ENCODE data around the gene STON2. TPM values are rescaled to one million over a fixed set of nuclear protein-coding genes. Genes with fewer than 3 reads are reported as not detected.

Gene STON2
- 10 to 100 TPM in 2 of 4 donors, 1 to 10 TPM in 2; 3.3 to 87.8 (median 11.0) TPM for total RNA-seq

GRCh38 chr14:81400202-81400678 lies at the start of gene STON2:
Gene STON2 (minus strand): TSS chr14:81400324. CDS start chr14:81398382, 1,942 bp downstream.
- TF ChIP-seq POLR2A (IDR thresholded peaks at IDR 0.05) (no peak), CTCF (IDR thresholded peaks at IDR 0.05) (no peak)
- Histone ChIP-seq H3K4me3 (no peak within 1 kb of the TSS), H3K27ac (no peak within 1 kb of the TSS), H3K36me3 (no peaks in the 10 kb centered on the region), H3K9me3 (no peaks in the 10 kb centered on the region), H3K4me1 (no peaks in the 10 kb centered on the region), H3K27me3 (no peaks in the 10 kb centered on the region)
- DNase-seq: no peak
- intact Hi-C loops (cut with DNase I; ENCODE audit: low total_unique reads): no loop called here

- no peak for DNase-seq
- no peak overlapping the region for H3K4me3 ChIP-seq
- no peak overlapping the region for H3K27ac ChIP-seq
- no peaks in the 10 kb centered on the region for H3K9me3 ChIP-seq
- H3K36me3 ChIP-seq: no peaks in the 10 kb centered on the region
- H3K4me1 ChIP-seq: no peaks in the 10 kb centered on the region
- TF ChIP-seq POLR2A (IDR thresholded peaks at IDR 0.05): no peak
- TF ChIP-seq CTCF (IDR thresholded peaks at IDR 0.05): no peak
- no peaks in the 10 kb centered on the region for H3K27me3 ChIP-seq
- intact Hi-C loops (cut with DNase I; ENCODE audit: low total_unique reads): no loop called here
Measured at GRCh38 chr14:81449576-81449975, 49.5 kb upstream of the STON2 start.

- H3K27me3 ChIP-seq: no peaks in the 10 kb centered on the region
- peak in 1 of 2 donors; percentile 23 for DNase-seq
- no peak overlapping the region for H3K4me3 ChIP-seq
- intact Hi-C loops (cut with DNase I; ENCODE audit: low total_unique reads): no loop called here
- no peaks in the 10 kb centered on the region for H3K36me3 ChIP-seq
- H3K4me1 ChIP-seq: no peaks in the 10 kb centered on the region
- H3K9me3 ChIP-seq: no peaks in the 10 kb centered on the region
- peak overlapping the region in 1 of 2 donors; percentile 8 for H3K27ac ChIP-seq
- no peak for TF ChIP-seq CTCF (IDR thresholded peaks at IDR 0.05)
- no peak for TF ChIP-seq POLR2A (IDR thresholded peaks at IDR 0.05)
Measured at GRCh38 chr14:81449114-81449513, 49.0 kb upstream of the STON2 start.

- H3K27me3 ChIP-seq: no peaks in the 10 kb centered on the region
- no peak overlapping the region for H3K4me3 ChIP-seq
- TF ChIP-seq CTCF (IDR thresholded peaks at IDR 0.05): no peak
- no peak for TF ChIP-seq POLR2A (IDR thresholded peaks at IDR 0.05)
- DNase-seq: no peak
- no peaks in the 10 kb centered on the region for H3K9me3 ChIP-seq
- H3K4me1 ChIP-seq: no peaks in the 10 kb centered on the region
- H3K36me3 ChIP-seq: no peaks in the 10 kb centered on the region
- intact Hi-C loops (cut with DNase I; ENCODE audit: low total_unique reads): no loop called here
- no peak overlapping the region for H3K27ac ChIP-seq
Measured at GRCh38 chr14:81447021-81447764, 47.1 kb upstream of the STON2 start.

GRCh38 chr14:81446279-81447007 lies 46.3 kb upstream of the STON2 start:
- Histone ChIP-seq H3K36me3 (no peaks in the 10 kb centered on the region), H3K9me3 (no peaks in the 10 kb centered on the region), H3K27me3 (no peaks in the 10 kb centered on the region), H3K27ac (no peak overlapping the region), H3K4me3 (no peak overlapping the region), H3K4me1 (no peaks in the 10 kb centered on the region)
- TF ChIP-seq CTCF (IDR thresholded peaks at IDR 0.05) (no peak), POLR2A (IDR thresholded peaks at IDR 0.05) (no peak)
- DNase-seq: no peak
- intact Hi-C loops (cut with DNase I; ENCODE audit: low total_unique reads): no loop called here

Measured in uterus (tissue), 4 donors.